GM19455 (cell line): ENCODE data around the gene RASGRP1.
A peak's percentile ranks its signal among the peaks of the same experiment; 100 is the strongest.

Source experiments
- ATAC-seq: cut with Tn5 transposase; IDR thresholded peaks from one replicate; pipeline ENCODE4 v1.9.1; 2021; ENCODE audit not compliant: unreplicated experiment

The RASGRP1 gene

GRCh38 chr15:38538328-38539007 is 26.1 kb downstream of the RASGRP1 start:
- no peak for ATAC-seq

DNA sequence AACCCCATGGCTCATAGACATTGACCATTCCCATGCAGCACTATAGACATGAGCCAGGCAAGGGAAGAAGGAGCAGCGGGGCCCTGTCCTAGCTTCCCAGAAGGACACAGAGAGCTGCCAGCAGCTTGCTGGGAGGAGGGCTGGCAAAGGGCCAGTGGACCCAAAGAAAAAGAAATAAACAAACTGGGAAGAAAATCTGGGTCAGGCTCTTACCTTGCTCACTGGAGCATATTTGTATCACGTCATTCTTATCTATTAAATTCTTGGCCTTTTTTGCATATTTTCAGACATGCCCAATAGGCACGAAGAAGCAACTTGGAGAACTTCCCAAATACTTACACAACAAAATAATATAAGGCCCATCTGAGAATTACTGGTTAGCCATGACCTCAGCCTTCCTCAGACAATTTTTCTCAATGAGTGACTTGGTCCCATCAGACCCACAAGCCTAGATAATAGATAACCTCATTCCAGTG is 28.4 kb downstream of the RASGRP1 start:
- ATAC-seq, result no peak

DNA sequence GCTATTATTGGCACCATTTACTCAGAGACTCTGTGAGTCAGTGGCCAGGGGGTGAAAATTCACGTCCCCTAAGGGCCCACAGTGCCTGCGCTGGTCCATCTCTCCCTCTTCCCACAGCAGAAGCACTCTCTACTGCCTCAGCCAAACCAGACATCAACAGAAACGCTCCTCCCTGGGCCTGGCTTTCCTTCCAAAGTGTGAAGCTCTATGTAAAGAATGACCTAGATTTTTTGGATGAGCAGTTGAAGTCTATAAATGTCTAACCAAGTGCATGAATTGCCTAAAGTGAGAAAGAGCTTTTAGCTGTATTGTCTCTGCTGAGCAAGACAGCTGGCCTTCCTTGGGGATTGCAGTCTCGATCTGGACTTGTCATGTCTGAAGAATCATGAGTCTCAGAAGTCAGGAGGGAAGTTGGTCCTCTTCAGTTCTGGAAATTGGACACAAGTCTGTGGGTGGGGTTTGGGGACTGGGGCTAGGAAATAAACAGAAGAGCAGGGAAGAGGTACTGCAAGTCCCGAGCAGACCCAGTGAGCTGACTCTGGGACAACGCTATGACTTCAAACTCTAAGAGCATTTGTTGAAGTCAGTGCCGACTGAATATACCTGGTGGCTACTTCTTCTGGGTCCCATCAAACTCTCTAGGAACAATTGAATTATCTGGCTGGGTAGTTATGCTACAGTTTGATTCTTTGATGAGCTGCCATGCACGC is 29.0 kb downstream of the RASGRP1 start:
- no peak for ATAC-seq

GRCh38 chr15:38534691-38535090 is 29.9 kb downstream of the RASGRP1 start:
- ATAC-seq, result no peak

DNA sequence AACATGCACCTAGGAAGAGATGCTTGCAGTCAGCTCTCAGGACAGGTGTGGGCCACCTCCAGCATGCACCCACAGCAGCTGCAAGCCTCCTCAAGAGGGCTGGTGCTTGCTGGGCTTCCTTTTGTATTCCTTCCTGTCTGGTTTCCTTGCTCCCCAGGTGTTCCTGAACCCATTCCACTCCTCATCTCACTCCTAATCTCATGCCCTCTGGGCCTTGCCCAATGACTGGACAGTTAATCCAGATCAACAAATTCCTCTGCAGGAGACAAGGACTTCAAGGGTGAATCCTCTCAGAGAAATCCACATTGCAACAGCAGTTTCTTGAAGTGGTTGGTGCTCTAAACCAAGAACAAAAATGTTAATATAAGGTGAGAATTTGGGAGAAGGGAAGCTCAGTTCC is 30.7 kb downstream of the RASGRP1 start:
- ATAC-seq, result no peak

DNA sequence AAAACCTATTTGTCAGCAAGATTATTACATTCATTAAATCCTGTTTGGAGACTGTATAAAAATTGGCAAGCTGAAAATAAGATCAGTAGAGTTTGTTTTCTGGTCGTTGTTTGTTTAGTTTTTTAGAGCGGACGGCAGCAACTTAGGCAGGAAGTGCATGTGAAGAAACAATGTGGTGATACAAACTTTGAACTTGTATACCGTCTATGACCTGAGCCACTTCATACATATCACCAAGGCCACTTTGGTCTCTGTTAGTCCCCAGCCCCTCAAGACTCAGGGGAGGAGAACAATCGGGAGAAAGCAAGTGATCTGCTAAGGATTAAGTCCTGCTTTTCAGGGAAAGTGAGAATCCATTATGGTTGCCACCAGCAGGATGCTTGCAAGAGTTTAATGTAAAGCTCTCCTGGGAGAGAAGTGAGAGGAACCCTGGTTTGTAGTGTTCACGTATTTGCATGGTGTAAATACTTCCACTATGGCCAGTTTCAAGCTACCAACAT is 31.1 kb downstream of the RASGRP1 start:
- ATAC-seq, result no peak

- no peak for ATAC-seq
Observed at GRCh38 chr15:38532728-38533127, 31.9 kb downstream of the RASGRP1 start.

DNA sequence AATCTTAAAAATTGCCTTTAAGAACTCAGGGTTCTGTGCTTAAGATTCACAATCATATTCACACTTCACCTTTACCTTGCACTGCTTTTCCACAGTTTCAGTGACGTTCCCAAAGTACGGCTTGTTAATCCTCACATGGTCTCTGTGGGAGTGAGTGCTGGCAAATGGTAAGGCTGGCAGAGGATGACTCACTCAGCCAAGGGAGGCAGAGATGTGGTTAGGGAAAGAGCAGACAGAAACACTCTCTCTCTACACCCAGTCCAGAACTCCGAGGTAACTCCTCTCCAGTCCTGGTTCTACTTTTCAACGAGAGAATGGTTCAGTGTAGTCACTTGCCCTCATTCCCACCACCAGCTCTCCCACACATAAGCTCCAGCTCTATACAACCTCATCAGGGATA is 33.1 kb downstream of the RASGRP1 start:
- no peak for ATAC-seq

GRCh38 chr15:38530113-38530512 is 34.5 kb downstream of the RASGRP1 start:
- no peak for ATAC-seq

- no peak for ATAC-seq
Observed at GRCh38 chr15:38528294-38528693, 36.3 kb downstream of the RASGRP1 start.

DNA sequence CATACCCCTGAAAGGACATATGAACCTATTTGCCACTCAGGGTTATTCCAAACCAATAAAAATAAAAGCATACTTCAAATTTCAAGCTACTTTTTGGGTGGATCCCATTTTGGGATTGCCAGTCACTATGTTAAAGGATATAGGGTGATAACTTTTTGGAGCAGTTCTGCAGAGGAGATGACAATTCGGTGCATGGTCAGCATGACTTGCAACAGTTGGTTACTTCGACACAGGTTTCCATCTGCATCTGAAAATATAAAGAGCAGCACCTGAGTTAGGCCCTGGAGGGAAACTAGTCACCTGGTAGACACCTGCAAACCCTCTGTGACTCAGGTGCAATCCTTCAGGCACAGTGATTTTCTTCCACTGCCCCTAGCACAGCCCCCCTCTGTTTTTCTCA is 38.5 kb downstream of the RASGRP1 start:
- ATAC-seq, result no peak

- ATAC-seq, result no peak
Observed at GRCh38 chr15:38525489-38525888, 39.1 kb downstream of the RASGRP1 start.

GRCh38 chr15:38524156-38524555 is 40.5 kb downstream of the RASGRP1 start:
- no peak for ATAC-seq

DNA sequence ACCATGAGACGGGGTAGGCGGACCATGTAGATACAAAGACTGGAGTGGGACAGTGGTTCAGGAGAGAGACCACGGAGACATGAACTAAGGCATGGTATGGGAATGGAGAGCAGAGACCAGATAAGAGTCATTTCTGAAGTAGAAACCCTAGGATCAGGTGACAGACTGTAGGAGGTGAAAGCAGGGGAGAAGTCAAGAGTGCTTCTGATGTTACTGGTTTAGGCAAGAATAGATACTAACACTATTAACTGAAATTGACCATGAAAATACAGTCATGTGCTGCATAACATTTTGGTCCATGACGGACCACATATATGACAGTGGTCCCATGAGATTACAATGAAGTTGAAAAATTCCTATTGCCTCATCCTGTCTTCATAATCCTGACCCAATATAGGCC is 41.7 kb downstream of the RASGRP1 start:
- no peak for ATAC-seq

GRCh38 chr15:38521316-38521715 is 43.3 kb downstream of the RASGRP1 start:
- ATAC-seq, result no peak

DNA sequence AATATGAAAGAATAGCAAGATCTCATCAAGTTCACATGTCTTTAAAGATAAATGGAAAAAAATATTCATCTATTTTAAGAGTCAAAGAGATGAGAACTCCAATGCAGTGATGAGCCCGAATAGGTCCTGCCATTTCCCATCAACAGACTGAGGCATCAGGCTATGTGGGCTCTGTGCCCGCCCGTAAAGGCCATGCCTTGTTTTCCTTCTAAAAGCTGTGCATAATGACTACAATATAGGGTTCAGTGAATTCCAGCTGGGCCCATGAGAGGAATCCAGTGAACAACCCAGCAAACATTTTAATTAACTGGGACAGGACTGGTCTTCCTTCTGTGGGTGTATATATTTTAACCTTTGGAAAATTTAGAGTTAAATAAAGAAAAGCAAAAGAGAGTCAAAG is 44.6 kb downstream of the RASGRP1 start:
- no peak for ATAC-seq

- ATAC-seq, result no peak
Observed at GRCh38 chr15:38518084-38518483, 46.5 kb downstream of the RASGRP1 start.

DNA sequence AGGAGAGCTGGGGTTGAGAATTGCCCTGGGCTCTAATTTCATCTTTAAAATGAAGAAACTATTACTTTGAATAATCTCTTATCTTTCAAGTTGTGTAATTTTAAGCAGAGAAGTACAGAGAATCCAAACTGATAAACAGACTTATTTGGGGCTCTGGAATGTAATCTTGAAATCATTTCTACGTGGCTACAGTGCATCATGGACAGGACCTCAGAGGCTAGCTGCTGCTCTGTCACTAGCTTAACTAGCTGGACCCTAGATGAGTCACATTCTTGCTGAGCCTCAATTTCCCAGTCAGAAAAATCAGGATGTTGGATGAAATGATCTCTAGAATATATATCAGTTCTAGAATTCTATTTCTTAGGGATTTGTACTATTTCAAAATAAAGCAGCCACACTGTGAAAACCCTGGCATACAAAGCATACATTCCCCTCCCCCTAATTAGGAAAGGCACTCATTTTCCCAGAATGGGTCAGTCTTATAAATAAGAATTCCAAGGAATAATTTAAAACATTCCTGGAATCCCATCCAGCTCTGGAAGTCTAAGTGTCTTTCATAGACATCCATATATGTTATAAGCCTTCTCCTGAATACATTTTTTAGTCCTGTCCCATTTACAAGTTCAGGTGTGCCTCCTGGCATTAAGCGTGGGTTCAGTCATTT is 47.2 kb downstream of the RASGRP1 start:
- ATAC-seq, result no peak

DNA sequence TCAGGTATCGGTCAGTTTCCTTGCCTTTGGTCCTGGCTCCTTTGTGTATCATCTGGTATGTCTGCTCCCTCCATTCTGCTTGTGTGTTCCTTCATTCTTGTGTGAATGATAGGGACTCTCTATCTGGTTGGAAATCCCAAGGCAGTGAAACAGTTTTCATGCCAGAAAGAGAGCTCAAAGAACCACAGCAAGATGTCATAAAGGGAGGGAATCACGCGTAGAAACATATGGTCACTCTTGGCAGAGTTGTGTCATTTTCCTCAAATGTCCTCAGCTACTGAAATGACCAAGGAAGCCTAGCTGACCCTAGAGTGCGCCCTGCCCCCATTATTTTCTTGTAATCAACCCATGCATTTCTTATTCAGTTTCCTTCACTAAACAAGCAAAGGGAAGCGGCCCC is 48.0 kb downstream of the RASGRP1 start:
- no peak for ATAC-seq

DNA sequence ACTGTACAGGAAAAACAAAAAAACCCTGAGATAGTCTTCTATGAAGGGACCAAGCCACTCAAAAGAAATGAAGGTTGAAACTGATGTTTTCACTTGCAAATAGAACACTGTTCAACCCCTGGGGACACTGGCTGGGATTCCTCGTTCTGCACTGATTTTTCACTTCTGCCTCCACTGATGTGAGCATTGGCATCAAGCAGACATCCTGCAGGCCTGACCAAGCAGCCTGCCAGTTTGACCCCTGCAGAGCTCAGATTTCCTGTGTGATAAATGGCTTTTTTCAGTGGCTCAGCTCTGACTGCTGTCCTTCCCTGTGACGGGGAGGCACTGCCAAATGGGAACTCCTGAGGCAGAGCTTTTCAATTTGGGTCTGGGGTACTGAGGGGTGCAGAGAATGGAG is 50.0 kb downstream of the RASGRP1 start:
- peak; percentile 68 for ATAC-seq

DNA sequence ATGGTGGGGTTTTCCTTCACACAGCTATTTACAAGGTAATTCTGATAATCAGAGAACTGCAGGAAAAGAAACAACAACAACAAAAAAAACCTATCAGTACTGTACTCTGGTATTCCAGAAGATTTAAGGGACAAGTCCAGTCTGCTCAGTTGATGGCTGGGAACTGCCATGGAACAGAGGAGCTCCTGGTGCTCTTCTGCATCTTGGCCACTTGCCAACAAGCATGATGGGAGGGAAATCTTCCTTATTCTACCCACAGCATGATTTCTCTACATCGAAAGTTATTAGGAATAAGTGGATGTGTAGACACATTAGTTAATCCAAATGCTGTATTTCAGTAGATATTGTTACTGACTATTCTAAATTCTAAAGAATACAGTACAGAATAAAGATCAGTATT is 51.7 kb downstream of the RASGRP1 start:
- no peak for ATAC-seq

GRCh38 chr15:38509152-38509551 is 55.5 kb downstream of the RASGRP1 start:
- no peak for ATAC-seq
